ENCODE measurements around the gene BTLA.

Gene BTLA

GRCh38 chr3:112448939-112449338 is 50.3 kb downstream of the BTLA start:
- H3F3A ChIP-seq (ENCODE audit: insufficient read depth, low read length): no peaks in the 10 kb centered on the region
- no peak overlapping the region for H3K4me3 ChIP-seq (ENCODE audit: low read length)
- no peaks in the 10 kb centered on the region for H4K20me1 ChIP-seq (ENCODE audit: insufficient read depth, low read length)
- H3K4me1 ChIP-seq (ENCODE audit: low read length): peaks cover 7% of the 10 kb centered on the region
- no peaks in the 10 kb centered on the region for H3K79me2 ChIP-seq (ENCODE audit: low read length)
- H3K4me2 ChIP-seq (ENCODE audit: low read depth, low read length): no peak overlapping the region
- H2AFZ ChIP-seq (ENCODE audit: low read length): no peak overlapping the region
- H3K27ac ChIP-seq (ENCODE audit: low read length): no peak overlapping the region
- H3K36me3 ChIP-seq (replicated peaks; ENCODE audit: insufficient read depth, low read length): no peaks in the 10 kb centered on the region
- H3K9me3 ChIP-seq (replicated peaks; ENCODE audit: insufficient read depth, low read length): no peaks in the 10 kb centered on the region
- no peaks in the 10 kb centered on the region for H3K27me3 ChIP-seq (replicated peaks; ENCODE audit: insufficient read depth, low read length)
- TF ChIP-seq EZH2 (optimal IDR thresholded peaks at IDR 0.05; ENCODE audit: low read depth, low read length) (no peak), CTCF (IDR thresholded peaks at IDR 0.05; ENCODE audit: low read length) (no peak), EZH2phosphoT487 (IDR thresholded peaks at IDR 0.05; ENCODE audit: low read length) (no peak)
- DNase-seq: no peak
- no peak overlapping the region for H3K9ac ChIP-seq (ENCODE audit: low read length)
- no peaks in the 10 kb centered on the region for H3K9me2 ChIP-seq (replicated peaks; ENCODE audit: insufficient read depth, low read length)

- Histone ChIP-seq H2AFZ (ENCODE audit: low read length) (no peak overlapping the region), H4K20me1 (ENCODE audit: insufficient read depth, low read length) (no peaks in the 10 kb centered on the region), H3K4me1 (ENCODE audit: low read length) (peaks cover 7% of the 10 kb centered on the region), H3K9me3 (replicated peaks; ENCODE audit: insufficient read depth, low read length) (no peaks in the 10 kb centered on the region), H3F3A (ENCODE audit: insufficient read depth, low read length) (no peaks in the 10 kb centered on the region), H3K36me3 (replicated peaks; ENCODE audit: insufficient read depth, low read length) (no peaks in the 10 kb centered on the region), H3K9ac (ENCODE audit: low read length) (no peak overlapping the region), H3K4me2 (ENCODE audit: low read depth, low read length) (no peak overlapping the region), H3K79me2 (ENCODE audit: low read length) (no peaks in the 10 kb centered on the region), H3K9me2 (replicated peaks; ENCODE audit: insufficient read depth, low read length) (no peaks in the 10 kb centered on the region), H3K27me3 (replicated peaks; ENCODE audit: insufficient read depth, low read length) (no peaks in the 10 kb centered on the region), H3K27ac (ENCODE audit: low read length) (no peak overlapping the region), H3K4me3 (ENCODE audit: low read length) (no peak overlapping the region)
- TF ChIP-seq CTCF (IDR thresholded peaks at IDR 0.05; ENCODE audit: low read length): no peak
- TF ChIP-seq EZH2phosphoT487 (IDR thresholded peaks at IDR 0.05; ENCODE audit: low read length): no peak
- no peak for TF ChIP-seq EZH2 (optimal IDR thresholded peaks at IDR 0.05; ENCODE audit: low read depth, low read length)
- DNase-seq: no peak
These were observed 52.9 kb downstream of the BTLA start for GRCh38 chr3:112446343-112446742.

- no peaks in the 10 kb centered on the region for H3K36me3 ChIP-seq (replicated peaks; ENCODE audit: insufficient read depth, low read length)
- H3K4me2 ChIP-seq (ENCODE audit: low read depth, low read length): no peak overlapping the region
- no peaks in the 10 kb centered on the region for H3K27me3 ChIP-seq (replicated peaks; ENCODE audit: insufficient read depth, low read length)
- no peak for DNase-seq
- H3K9ac ChIP-seq (ENCODE audit: low read length): no peak overlapping the region
- H3K4me3 ChIP-seq (ENCODE audit: low read length): no peak overlapping the region
- peaks cover 7% of the 10 kb centered on the region for H3K4me1 ChIP-seq (ENCODE audit: low read length)
- TF ChIP-seq EZH2 (optimal IDR thresholded peaks at IDR 0.05; ENCODE audit: low read depth, low read length): no peak
- TF ChIP-seq EZH2phosphoT487 (IDR thresholded peaks at IDR 0.05; ENCODE audit: low read length): no peak
- TF ChIP-seq CTCF (IDR thresholded peaks at IDR 0.05; ENCODE audit: low read length): no peak
- H2AFZ ChIP-seq (ENCODE audit: low read length): no peak overlapping the region
- no peaks in the 10 kb centered on the region for H3K9me3 ChIP-seq (replicated peaks; ENCODE audit: insufficient read depth, low read length)
- no peaks in the 10 kb centered on the region for H3F3A ChIP-seq (ENCODE audit: insufficient read depth, low read length)
- no peaks in the 10 kb centered on the region for H3K9me2 ChIP-seq (replicated peaks; ENCODE audit: insufficient read depth, low read length)
- no peaks in the 10 kb centered on the region for H4K20me1 ChIP-seq (ENCODE audit: insufficient read depth, low read length)
- H3K79me2 ChIP-seq (ENCODE audit: low read length): no peaks in the 10 kb centered on the region
- H3K27ac ChIP-seq (ENCODE audit: low read length): no peak overlapping the region
These were observed 53.4 kb downstream of the BTLA start for GRCh38 chr3:112445839-112446238.
